SK-N-SH (cell line): Measurements from ENCODE around the gene RNF151.
A peak's percentile ranks its signal among the peaks of the same experiment; 100 is the strongest.

Experiments used
- CHD2 ChIP-seq: fragments of 150-350 bp; IDR thresholded peaks from 2 replicates; pipeline ENCODE4 v1.6.1; 2018; ENCODE audit warnings: low read length; ENCODE audit not compliant: partially characterized antibody
- GABPA ChIP-seq: IDR thresholded peaks from 2 replicates; pipeline ENCODE4 v1.4.0; 2012; ENCODE audit warnings: low read depth, mild to moderate bottlenecking
- JUND ChIP-seq: IDR thresholded peaks from 2 replicates; pipeline ENCODE4 v1.4.0; 2012
- NRF1 ChIP-seq: IDR thresholded peaks from 2 replicates; pipeline ENCODE4 v1.6.1; 2012; ENCODE audit warnings: low read depth, mild to moderate bottlenecking, low read length
- RAD21 ChIP-seq: IDR thresholded peaks from 2 replicates; pipeline ENCODE4 v1.6.1; 2012; ENCODE audit warnings: mild to moderate bottlenecking, low read length
- SMC3 ChIP-seq: IDR thresholded peaks from 2 replicates; pipeline ENCODE4 v1.6.1; 2012; ENCODE audit warnings: low read depth, low read length, improper control_type of control experiment
- TF ChIP-seq, protein P1 (sequence below): fragments of 200-600 bp; sonication (generic); IDR thresholded peaks from 2 replicates; pipeline ENCODE4 v1.6.1; 2017; ENCODE audit warnings: antibody characterized with exemption, mild to moderate bottlenecking, moderate library complexity
- TF ChIP-seq, protein P2 (sequence below): fragments of 150-350 bp; IDR thresholded peaks from 2 replicates; pipeline ENCODE4 v1.6.1; 2017; ENCODE audit warnings: antibody characterized with exemption, low read length, low read depth, borderline replicate concordance

DNA sequence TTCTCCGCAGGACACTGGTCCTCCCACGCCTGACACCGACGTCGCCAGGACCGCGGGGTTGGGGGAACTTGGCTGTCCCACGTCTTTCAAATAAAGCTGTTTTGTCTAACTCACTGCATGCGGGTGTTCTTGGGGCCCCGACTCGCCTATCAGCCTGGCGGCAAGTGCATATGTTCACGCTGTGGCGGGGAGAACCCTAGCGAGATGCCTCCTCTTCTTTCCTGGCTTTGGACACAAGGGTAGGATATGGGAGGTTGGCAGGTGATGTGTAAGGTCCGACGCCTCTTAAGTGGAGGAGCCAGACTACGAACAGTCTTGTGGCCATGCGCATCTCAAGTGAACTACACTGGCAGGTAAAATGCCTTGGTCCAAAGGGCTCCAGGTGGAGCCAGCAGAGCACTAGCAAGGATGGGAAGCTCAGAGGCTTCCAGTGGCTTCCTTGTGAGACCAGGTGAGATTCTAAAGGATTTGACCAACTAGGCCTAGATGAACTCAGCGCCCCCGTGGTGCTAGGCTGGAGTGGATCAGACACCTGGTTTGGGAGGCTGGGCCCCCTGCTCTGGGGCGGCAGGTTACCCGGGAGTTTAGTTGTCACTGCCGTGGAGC is 1.2 kb upstream of the RNF151 start:
- TF ChIP-seq, protein P1, sequence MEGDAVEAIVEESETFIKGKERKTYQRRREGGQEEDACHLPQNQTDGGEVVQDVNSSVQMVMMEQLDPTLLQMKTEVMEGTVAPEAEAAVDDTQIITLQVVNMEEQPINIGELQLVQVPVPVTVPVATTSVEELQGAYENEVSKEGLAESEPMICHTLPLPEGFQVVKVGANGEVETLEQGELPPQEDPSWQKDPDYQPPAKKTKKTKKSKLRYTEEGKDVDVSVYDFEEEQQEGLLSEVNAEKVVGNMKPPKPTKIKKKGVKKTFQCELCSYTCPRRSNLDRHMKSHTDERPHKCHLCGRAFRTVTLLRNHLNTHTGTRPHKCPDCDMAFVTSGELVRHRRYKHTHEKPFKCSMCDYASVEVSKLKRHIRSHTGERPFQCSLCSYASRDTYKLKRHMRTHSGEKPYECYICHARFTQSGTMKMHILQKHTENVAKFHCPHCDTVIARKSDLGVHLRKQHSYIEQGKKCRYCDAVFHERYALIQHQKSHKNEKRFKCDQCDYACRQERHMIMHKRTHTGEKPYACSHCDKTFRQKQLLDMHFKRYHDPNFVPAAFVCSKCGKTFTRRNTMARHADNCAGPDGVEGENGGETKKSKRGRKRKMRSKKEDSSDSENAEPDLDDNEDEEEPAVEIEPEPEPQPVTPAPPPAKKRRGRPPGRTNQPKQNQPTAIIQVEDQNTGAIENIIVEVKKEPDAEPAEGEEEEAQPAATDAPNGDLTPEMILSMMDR, result no peak
- TF ChIP-seq SMC3 (no peak), JUND (no peak), GABPA (no peak), CHD2 (peak; percentile 7), NRF1 (no peak), RAD21 (no peak)
- TF ChIP-seq, protein P2, sequence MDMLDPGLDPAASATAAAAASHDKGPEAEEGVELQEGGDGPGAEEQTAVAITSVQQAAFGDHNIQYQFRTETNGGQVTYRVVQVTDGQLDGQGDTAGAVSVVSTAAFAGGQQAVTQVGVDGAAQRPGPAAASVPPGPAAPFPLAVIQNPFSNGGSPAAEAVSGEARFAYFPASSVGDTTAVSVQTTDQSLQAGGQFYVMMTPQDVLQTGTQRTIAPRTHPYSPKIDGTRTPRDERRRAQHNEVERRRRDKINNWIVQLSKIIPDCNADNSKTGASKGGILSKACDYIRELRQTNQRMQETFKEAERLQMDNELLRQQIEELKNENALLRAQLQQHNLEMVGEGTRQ, result no peak
